ENCODE data around the gene PRRX2.
"Not testable (repeated sequence)": the region's sequence is repeated elsewhere in the genome, so short reads cannot be mapped to it uniquely, and the experiment has no call there.

DNA sequence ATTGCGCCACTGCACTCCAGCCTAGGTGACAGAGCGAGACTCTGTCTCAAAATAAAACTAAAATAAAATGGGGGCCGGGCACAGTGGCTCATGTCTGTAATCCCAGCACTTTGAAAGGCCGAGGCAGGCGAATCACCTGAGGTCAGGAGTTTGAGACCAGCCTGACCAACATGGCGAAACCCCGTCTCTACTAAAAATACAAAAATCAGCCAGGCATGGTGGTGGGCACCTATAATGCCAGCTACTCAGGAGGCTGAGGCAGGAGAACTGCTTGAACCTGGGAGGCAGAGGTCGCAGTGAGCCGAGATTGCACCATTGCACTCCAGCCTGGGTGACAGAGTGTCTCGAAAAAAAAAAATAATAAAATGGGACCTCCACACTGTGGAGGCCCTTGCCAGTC is 29.1 kb upstream of the PRRX2 start:
- TF ChIP-seq, protein P1, sequence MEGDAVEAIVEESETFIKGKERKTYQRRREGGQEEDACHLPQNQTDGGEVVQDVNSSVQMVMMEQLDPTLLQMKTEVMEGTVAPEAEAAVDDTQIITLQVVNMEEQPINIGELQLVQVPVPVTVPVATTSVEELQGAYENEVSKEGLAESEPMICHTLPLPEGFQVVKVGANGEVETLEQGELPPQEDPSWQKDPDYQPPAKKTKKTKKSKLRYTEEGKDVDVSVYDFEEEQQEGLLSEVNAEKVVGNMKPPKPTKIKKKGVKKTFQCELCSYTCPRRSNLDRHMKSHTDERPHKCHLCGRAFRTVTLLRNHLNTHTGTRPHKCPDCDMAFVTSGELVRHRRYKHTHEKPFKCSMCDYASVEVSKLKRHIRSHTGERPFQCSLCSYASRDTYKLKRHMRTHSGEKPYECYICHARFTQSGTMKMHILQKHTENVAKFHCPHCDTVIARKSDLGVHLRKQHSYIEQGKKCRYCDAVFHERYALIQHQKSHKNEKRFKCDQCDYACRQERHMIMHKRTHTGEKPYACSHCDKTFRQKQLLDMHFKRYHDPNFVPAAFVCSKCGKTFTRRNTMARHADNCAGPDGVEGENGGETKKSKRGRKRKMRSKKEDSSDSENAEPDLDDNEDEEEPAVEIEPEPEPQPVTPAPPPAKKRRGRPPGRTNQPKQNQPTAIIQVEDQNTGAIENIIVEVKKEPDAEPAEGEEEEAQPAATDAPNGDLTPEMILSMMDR (IDR thresholded peaks at IDR 0.05): not testable (repeated sequence)
- not testable (repeated sequence) for TF ChIP-seq POLR2A (IDR thresholded peaks at IDR 0.05)
